Inferior parietal cortex (tissue), 1 donor: ENCODE data around the gene CDH4.

Experiments used
- DNase-seq: peaks from one replicate; pipeline ENCODE4 v3.0.0-alpha.2; 2016; ENCODE audit errors: extremely low spot score

Gene CDH4

DNA sequence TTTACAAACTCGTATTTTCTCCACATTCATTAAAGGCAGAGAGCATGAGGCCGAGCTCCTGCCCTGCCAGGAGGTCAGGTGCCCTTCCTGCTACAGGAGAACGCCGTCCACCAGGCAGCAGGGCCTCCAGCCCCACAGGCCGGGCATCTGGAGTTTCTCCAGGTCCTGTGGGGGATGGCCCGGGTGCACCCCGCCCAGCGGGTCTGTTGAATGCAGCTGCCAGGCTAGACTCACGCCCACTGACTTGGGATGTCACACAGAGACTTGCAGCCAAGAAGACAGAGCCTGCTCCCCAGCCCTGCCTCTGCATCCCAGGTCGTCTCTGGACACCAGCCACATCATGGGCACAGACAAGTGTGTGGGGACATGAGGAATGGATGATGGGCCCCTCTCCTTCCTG is 376.4 kb downstream of the CDH4 start:
- DNase-seq = no peak

DNA sequence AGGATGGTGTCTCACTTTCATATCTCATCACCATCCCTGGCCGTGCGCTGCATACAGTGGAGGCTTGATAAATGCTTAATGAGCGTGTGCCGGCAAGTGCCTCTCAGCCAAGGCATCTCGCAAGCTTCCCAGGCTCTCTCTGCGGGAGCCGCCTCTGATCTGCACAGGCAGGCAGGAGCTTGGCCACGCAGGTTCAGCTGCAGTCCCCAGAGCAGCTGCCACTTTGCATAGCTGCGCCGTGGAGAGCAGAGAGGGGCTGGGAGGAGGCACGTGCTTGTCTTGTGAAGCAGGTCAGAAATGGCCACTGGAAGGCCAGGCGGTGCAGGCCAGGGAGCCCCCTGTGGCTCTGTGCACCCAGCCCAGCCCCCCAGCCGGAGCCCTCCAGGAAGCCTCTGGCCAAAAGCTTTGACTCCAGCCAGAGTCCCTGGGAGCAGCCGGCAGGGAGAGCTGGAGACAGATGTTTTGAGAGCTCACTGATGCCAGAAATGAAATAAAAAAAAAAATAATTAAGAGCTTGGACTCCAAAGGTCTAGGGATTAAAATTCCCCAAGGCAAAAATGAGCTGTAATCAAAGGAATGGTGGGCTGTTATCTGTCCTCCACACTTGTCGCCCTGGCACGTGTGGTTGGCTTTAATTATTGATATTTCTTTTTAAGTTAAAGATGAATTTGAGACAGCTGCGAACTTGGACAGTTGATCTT is 377.0 kb downstream of the CDH4 start:
- no peak for DNase-seq

DNA sequence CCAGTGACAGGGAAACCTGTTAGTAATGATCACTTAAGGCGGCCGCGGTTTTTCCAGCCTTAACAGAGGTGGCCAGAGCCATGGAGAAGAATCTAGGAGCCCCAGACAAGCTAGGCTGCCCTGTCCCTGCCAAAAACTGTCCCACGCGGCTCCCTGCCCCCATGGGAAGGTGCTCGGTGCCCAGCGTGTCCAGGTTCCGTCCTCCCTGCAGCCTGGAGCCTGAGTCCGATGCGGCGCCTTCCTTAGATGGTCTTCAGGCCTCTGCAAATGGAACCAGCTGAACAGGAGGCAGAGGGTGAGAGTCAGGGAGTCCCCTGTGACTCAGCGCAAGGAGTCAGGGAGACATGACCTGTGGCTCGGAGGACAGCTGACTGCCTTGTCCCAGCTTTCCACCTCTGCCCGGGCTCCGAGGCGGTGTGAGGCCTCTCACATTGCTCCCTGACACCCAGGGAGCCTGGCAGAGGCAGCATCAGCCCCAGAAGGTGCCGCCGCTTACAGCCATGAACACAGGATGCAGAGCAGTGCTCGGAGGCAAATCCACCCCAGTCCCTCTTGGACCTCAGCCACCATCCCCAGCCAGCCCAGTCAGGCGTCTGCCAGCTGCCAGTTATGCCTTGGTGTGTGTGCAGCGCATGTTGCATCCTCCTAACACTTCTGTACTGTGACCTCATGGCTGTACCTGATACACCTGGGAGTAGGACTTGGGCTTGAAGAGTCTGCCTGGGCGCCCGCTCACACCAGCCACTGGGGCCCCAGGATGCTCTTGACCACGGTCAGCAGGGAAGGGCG is 377.7 kb downstream of the CDH4 start:
- DNase-seq = no peak

GRCh38 chr20:61630391-61630650 is 378.3 kb downstream of the CDH4 start:
- DNase-seq = no peak

GRCh38 chr20:61630816-61631215 is 378.8 kb downstream of the CDH4 start:
- no peak for DNase-seq

GRCh38 chr20:61631751-61632150 is 379.7 kb downstream of the CDH4 start:
- no peak for DNase-seq

DNA sequence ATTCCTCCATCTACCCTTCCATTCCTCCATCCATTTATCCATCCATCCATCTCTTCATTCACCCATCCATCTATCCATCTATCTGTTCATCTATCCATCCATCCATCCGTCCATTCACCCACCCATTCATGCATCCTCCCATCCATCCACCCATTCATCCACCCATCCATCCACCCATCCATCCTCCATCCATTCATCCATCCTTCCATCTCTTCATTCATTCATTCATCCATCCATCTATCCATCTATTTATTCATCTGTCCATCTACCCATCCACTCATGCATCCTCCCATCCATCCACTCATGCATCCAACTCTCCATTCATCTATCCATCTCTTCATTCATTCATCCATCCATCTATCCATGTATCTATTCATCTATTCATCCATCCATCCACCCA is 380.9 kb downstream of the CDH4 start:
- no peak for DNase-seq

DNA sequence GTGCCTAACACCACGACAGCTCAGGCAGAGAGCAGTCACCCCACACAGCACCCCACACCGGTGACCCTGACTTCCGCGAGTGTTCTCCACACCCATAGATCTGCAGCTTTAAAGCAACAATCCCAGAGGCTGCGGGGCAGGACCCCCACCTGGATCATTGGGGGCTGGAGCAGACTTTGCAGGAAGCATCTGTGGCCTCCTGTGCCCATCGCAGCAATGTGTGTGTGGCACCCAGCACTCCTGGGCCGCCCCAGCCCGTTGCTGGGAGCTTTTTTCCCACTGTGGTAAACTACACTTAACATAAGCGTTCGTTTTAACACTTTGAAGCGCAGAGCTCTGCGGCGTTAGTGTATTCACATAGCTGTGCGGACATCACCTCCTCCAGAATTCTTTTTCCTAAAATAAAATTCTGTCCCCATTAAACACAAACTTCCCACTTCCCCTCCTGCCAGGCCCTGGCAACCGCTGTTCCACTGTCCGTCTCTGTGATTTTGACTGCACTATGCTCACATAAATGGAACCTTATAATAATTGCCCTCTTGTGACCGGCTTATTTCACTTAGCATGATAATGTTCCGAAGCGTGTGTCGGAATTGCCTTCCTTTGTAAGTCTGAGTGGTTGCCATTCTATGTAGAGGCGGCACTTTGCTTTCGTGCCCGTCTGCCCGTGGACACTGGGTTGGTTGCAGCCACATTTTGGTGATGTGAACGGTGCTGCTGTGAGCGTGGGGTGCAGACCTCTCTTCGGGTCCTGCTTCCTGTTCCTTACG is 382.5 kb downstream of the CDH4 start:
- DNase-seq = no peak

DNA sequence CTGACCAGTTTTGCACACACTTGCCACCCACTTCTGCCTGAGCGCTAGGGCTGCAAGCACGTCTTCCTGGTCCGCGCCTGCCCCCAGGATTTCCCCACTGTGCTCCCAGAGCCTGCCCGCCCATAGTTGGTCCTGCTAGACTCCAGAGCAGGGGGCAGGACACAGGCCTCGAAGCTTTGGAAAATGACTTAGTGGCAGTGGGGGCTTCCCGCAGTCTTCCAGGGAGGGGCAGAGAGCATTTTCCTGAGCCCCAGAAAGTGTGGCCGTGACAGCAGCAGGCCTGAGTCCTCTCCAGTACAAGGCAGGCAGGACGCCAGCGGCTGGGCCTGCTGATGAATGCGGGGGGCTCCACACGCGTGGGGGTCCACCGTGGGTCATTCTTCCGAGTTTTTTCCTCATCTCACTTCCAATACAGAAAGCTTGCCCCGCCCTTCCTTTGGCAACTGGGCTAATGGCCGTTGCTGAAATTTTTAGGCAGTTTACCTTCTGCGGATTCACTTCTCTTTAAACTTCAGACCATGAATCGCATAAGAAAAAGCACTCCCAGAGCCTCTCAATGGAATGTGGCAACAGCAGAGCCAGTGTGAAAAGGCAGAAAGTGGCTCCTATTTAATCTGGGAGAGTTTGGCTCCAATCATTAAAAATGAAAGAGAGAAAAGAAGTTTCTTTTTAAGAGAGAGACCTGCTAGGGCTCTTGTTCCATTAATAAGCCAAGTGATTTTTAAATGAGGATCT is 383.8 kb downstream of the CDH4 start:
- no peak for DNase-seq

- no peak for DNase-seq
Observed at GRCh38 chr20:61636531-61637116, 384.6 kb downstream of the CDH4 start.

- no peak for DNase-seq
Observed at GRCh38 chr20:61638802-61639585, 386.9 kb downstream of the CDH4 start.

- no peak for DNase-seq
Observed at GRCh38 chr20:61640131-61640870, 388.2 kb downstream of the CDH4 start.

GRCh38 chr20:61640871-61641245 is 388.8 kb downstream of the CDH4 start:
- no peak for DNase-seq

- no peak for DNase-seq
Observed at GRCh38 chr20:61643656-61644377, 391.8 kb downstream of the CDH4 start.

- no peak for DNase-seq
Observed at GRCh38 chr20:61644378-61645076, 392.5 kb downstream of the CDH4 start.

GRCh38 chr20:61645732-61646131 is 393.7 kb downstream of the CDH4 start:
- DNase-seq = no peak

DNA sequence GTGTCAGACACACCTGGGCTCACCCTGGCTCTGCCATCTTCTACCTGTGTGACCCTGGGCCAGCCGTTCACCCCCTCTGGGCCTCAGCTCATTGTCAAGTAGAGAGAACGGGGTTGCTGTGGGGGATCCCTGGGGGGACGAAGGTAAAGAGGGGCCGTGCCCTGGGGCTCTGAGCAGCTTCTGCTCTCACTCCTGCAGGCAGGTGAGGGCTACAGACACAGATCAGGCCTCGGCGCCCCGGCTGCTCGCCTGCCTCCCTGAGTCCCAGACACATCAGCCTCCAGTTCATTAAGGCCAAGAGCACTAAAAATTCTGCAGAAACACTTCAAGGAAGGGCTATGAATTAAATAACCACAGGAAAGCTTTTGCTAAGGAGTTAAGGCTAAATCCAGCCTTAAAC is 394.4 kb downstream of the CDH4 start:
- DNase-seq = no peak

GRCh38 chr20:61646986-61647385 is 394.9 kb downstream of the CDH4 start:
- DNase-seq = no peak

DNA sequence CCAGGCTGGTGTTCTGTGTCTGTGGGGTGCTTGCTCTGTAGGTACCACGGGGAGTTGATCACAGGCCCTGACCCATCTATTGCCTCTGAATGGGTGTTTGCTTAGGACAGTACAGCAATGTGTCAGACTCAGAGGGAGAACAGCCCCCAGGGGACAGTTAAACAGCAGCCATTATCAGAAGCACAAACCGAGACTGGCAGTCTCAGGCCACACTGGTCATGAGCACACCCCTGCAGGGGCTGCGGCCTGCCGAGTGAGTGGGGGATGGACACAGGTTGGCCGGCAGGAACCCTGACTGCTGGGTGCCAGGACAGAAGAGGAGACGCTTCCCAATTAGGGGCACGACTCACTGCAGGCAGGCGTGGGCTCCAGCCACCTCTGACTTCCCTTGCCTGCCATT is 395.6 kb downstream of the CDH4 start:
- no peak for DNase-seq
